H7 (cell line): ENCODE measurements around the gene BTBD6. TPM values are rescaled to one million over a fixed set of nuclear protein-coding genes. Genes with fewer than 3 reads are reported as not detected.

Experiments
- DNase-seq: peaks from one replicate; pipeline ENCODE4 v3.0.0; 2012
- H3K27me3 ChIP-seq: 2 replicates; pipeline ENCODE4 v1.6.0; 2011; ENCODE audit warnings: mild to moderate bottlenecking, low read length; ENCODE audit not compliant: control insufficient read depth, insufficient read depth
- H3K36me3 ChIP-seq: replicated peaks from 2 replicates; pipeline ENCODE4 v1.5.1; 2011; ENCODE audit warnings: low read length; ENCODE audit not compliant: control insufficient read depth, insufficient read depth
- H3K4me3 ChIP-seq: 2 replicates; pipeline ENCODE4 v1.5.1; 2011; ENCODE audit warnings: low read depth, mild to moderate bottlenecking, control low read depth, low read length, moderate library complexity; ENCODE audit not compliant: insufficient read depth
- total RNA-seq: library from RNA; depleted of rRNA; stranded (reverse); fragments of >200 nt; shearing (Covaris generic); gene quantifications from 2 replicates; pipeline ENCODE4 v1.2.3, GENCODE V29; 2014

Gene BTBD6
- total RNA-seq, 1 experiment from 2014 or later = 22.3 TPM

GRCh38 chr14:105240811-105241576, 7.3 kb upstream of the BTBD6 start:
- peak; percentile 39 for DNase-seq
- Histone ChIP-seq H3K36me3 (no peaks in the 10 kb centered on the region), H3K27me3 (no peaks in the 10 kb centered on the region), H3K4me3 (no peak overlapping the region)

DNA sequence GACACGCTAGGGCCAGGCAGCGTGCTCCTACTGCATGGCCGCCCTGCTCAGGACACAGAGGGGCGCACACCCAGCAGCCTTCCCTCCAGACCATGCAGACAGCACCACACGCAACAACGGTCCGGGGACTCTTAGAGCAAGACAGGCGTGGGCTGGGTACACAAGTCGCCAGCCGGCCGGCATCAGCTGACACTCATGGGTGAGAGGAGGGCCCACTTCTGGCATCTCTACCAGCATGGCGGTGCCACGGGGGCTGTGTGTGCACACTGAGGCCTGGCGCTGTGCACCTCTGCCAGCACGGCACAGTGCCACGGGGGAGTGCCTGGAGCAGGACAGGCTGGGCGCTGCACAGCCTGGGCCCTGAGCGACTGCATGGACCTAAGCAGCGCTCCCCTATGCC, 6.7 kb upstream of the BTBD6 start:
- Histone ChIP-seq H3K4me3 (no peak overlapping the region), H3K36me3 (no peaks in the 10 kb centered on the region), H3K27me3 (no peaks in the 10 kb centered on the region)
- DNase-seq = peak; percentile 37

DNA sequence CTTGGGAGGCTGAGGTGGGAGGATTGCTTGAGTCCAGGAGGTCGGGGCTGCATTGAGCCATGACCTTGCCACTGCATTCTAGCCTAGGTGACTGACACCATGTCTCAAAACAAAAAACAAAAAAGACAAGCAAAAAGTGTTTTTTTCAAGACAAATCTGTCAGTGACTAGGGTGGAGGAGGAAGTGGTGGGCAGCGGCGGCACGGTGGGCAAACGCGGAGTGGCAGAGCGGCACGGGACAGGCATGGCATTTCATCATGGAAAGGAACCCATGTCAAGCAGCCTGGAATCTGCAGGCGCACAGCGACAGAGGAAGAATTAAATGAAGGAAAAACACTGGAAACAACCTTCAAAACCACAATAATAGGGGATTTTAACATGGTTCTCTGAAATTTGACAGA, 4.0 kb upstream of the BTBD6 start:
- no peaks in the 10 kb centered on the region for H3K27me3 ChIP-seq
- H3K36me3 ChIP-seq = no peaks in the 10 kb centered on the region; the same call in 1 of the 2 replicates
- no peak overlapping the region for H3K4me3 ChIP-seq
- no peak for DNase-seq

DNA sequence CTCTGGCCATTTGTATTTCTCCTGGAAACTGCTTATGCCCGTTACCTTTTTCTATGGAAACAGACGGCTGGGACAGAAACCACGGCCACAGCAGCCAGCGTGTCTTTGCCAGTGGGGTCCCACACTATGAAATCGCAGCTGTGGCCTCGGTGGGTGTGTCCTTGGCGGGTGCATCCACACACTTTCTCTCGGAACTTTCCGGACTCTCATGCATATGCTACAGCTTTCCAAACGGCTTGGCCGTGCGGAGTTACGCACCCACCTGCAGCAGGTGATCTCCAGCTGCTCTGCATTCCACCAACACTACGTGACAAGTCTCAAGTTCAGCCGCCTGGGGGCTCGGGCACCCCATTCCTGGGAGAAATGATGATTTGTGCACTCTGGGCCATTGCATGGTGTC, 1.3 kb upstream of the BTBD6 start:
- no peaks in the 10 kb centered on the region; the same call in 1 of the 2 replicates for H3K36me3 ChIP-seq
- H3K27me3 ChIP-seq = no peaks in the 10 kb centered on the region
- no peak for DNase-seq
- H3K4me3 ChIP-seq = no peak overlapping the region

- no peaks in the 10 kb centered on the region; the same call in 1 of the 2 replicates for H3K36me3 ChIP-seq
- no peak for DNase-seq
- H3K27me3 ChIP-seq = no peaks in the 10 kb centered on the region
- H3K4me3 ChIP-seq = peak overlapping the region; percentile 61
Measured at GRCh38 chr14:105247715-105248367, 492 bp upstream of the BTBD6 start.

- DNase-seq = peak; percentile 85
- Histone ChIP-seq H3K36me3 (no peaks in the 10 kb centered on the region; the same call in 1 of the 2 replicates), H3K27me3 (no peaks in the 10 kb centered on the region), H3K4me3 (peak overlapping the region; percentile 61)
Measured at GRCh38 chr14:105249182-105250007, 1.1 kb downstream of the BTBD6 start.

- Histone ChIP-seq H3K36me3 (no peaks in the 10 kb centered on the region; the same call in 1 of the 2 replicates), H3K27me3 (no peaks in the 10 kb centered on the region), H3K4me3 (no peak overlapping the region)
- DNase-seq = no peak
Measured at GRCh38 chr14:105250008-105250366, 1.7 kb downstream of the BTBD6 start.

- no peaks in the 10 kb centered on the region; the same call in 1 of the 2 replicates for H3K36me3 ChIP-seq
- H3K4me3 ChIP-seq = no peak overlapping the region
- H3K27me3 ChIP-seq = no peaks in the 10 kb centered on the region
- DNase-seq = no peak
Measured at GRCh38 chr14:105250986-105251385, 2.7 kb downstream of the BTBD6 start.

GRCh38 chr14:105251920-105252319, 3.6 kb downstream of the BTBD6 start:
- DNase-seq = no peak

GRCh38 chr14:105252552-105253328, 4.4 kb downstream of the BTBD6 start:
- no peaks in the 10 kb centered on the region; the same call in 1 of the 2 replicates for H3K36me3 ChIP-seq
- DNase-seq = no peak
- H3K27me3 ChIP-seq = no peaks in the 10 kb centered on the region
- H3K4me3 ChIP-seq = no peak overlapping the region

More at GRCh38 chr14:105251920-105252319, 3.6 kb downstream of the BTBD6 start:
- Histone ChIP-seq H3K36me3 (no peaks in the 10 kb centered on the region; the same call in 1 of the 2 replicates), H3K4me3 (no peak overlapping the region), H3K27me3 (no peaks in the 10 kb centered on the region)

- Histone ChIP-seq H3K27me3 (no peaks in the 10 kb centered on the region), H3K4me3 (no peak overlapping the region), H3K36me3 (no peaks in the 10 kb centered on the region; the same call in 1 of the 2 replicates)
- DNase-seq = no peak
Measured at GRCh38 chr14:105253329-105253682, 5.0 kb downstream of the BTBD6 start.

DNA sequence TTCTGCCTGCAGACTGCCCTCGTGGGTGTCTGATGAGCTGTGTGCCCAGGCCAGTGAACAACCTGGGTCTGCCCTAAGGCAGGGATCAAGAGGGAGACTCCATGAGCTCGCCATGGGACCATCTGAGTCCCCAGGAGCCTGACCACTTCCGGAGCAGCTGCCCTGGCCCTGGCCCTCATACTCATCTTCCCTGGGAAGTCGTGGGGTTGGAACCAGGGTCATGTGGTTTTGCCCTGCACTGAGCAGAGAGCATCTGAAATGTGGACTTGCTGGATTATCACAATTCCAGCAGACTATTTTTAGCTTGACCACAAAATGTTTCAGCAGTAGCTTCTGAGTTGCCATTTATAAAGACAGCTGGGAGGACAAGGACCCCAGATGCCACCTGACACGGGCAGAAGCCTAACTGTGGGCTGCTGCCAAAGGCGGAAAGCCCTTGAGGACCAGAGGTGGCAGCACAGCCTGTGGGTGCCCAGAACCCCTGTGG, 6.7 kb downstream of the BTBD6 start:
- peak; percentile 22 for DNase-seq
- no peak overlapping the region for H3K4me3 ChIP-seq
- no peaks in the 10 kb centered on the region for H3K27me3 ChIP-seq
- no peaks in the 10 kb centered on the region; the same call in 1 of the 2 replicates for H3K36me3 ChIP-seq

DNA sequence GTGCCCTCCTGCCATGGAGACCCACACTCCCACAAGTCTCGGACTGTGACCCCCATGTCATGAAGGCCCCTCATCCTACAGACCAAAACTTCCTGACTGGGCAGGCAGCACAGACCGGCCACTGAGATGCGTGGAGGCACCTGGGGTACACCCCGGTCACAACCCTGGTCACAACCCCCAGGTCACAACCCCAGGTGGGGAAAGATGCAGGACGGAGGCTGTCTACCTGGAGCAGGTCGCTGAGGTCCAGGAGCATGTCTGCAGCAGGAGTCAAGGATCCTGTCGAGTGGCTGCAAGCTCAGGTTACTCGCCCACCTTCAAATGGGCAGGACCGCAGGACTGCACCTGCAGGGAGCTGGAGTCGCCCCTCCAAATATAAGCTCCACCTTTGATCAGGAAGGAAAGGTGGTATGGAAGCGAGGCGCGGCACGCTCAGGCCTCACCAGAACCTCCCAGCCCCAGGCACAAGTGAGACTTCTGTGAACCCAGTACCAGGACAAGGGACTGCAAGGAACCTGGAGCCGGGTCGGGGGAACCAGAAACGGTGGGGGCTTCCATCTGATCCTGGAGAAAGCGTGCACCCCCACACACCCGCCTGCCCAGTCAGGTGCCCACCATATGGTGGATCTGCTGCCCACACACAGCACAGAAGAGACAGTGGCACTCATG, 8.1 kb downstream of the BTBD6 start:
- DNase-seq = peak; percentile 56
- no peak overlapping the region for H3K4me3 ChIP-seq

More for the DNA sequence above, 8.1 kb downstream of the BTBD6 start:
- no peaks in the 10 kb centered on the region for H3K27me3 ChIP-seq
- no peaks in the 10 kb centered on the region for H3K36me3 ChIP-seq
